Measurements from ENCODE around the gene LMF1. TPM values are rescaled to one million over a fixed set of nuclear protein-coding genes. Genes with fewer than 3 reads are reported as not detected.

LMF1 gene
- total and polyA plus RNA-seq, 3 donors from 2014 or later = 12.5 to 83.4 (median 66.6) TPM

DNA sequence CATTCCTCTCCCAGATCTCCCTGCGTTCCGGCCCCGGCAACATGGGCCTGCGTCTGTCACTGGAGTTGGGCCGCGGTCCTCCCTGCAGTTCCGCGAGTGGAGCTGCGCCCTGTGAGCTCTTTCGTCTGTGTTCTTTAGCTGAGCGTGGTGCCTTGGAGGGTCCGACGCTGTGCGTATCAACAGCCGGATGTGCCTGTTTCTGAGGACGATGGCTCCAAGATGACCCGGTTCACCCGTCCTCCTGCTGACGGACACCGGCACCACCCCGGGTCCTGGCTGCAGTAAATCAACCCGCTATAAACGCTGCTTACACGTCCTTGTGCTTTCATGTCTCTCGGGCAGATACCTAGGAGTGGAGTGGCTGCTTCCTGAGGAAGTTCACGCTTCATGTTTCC lies 125.4 kb downstream of the LMF1 start:
- no peak overlapping the region for H3K4me3 ChIP-seq
- intact Hi-C loops (cut with DNase I; ENCODE audit: low total_unique reads) = no loop called here
- DNase-seq = no peak
- H3K27me3 ChIP-seq = no peaks in the 10 kb centered on the region
- TF ChIP-seq, protein P1, sequence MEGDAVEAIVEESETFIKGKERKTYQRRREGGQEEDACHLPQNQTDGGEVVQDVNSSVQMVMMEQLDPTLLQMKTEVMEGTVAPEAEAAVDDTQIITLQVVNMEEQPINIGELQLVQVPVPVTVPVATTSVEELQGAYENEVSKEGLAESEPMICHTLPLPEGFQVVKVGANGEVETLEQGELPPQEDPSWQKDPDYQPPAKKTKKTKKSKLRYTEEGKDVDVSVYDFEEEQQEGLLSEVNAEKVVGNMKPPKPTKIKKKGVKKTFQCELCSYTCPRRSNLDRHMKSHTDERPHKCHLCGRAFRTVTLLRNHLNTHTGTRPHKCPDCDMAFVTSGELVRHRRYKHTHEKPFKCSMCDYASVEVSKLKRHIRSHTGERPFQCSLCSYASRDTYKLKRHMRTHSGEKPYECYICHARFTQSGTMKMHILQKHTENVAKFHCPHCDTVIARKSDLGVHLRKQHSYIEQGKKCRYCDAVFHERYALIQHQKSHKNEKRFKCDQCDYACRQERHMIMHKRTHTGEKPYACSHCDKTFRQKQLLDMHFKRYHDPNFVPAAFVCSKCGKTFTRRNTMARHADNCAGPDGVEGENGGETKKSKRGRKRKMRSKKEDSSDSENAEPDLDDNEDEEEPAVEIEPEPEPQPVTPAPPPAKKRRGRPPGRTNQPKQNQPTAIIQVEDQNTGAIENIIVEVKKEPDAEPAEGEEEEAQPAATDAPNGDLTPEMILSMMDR (IDR thresholded peaks at IDR 0.05) = no peak
- TF ChIP-seq POLR2A (IDR thresholded peaks at IDR 0.05) = no peak
- H3K36me3 ChIP-seq (ENCODE audit: low read depth, missing control alignments) = no peaks in the 10 kb centered on the region
- no peaks in the 10 kb centered on the region for H3K4me1 ChIP-seq
- WGBS, 2 donors = 69 to 72% methylated on average over 21 to 26 of the region's 26 CpGs
- no peak overlapping the region for H3K27ac ChIP-seq
- H3K9me3 ChIP-seq = no peaks in the 10 kb centered on the region

DNA sequence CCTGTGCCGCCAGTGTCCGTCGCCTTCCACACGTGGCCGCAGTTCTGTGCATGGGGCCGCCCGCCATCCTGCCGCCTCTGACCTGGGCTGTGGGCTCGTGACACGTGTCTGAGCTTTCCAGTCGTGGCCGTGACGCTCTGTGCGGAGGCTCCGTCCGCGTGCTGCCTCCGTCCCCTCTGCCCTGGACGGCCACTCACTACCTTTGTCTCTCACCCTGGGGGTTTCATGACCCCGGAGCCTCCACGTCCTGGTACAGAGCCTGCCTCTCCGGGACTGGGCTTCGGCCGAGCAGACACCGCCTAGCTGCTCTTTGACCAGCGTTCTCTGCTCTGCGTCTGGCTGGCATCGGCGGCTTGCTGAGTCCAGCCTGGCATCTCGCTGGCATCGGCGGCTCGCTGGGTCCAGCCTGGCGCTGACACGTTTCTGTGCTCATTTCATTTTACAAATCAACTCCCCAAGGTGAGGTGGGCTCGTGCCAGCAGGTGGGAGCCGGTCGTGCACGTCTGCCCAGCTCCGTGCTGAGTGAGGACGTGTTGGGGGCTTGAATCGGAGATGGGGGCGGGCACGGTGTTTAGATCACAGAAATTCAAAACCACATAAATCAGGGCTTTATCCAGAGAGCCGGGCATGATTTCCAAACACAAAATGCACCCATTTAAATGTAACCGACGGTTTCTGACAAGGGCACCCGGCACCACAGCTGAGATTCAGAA lies 126.0 kb downstream of the LMF1 start:
- intact Hi-C loops (cut with DNase I; ENCODE audit: low total_unique reads) = no loop called here
- WGBS, 2 donors = 92 to 93% methylated on average over 46 to 48 of the region's 48 CpGs
- no peak overlapping the region for H3K27ac ChIP-seq
- no peaks in the 10 kb centered on the region for H3K9me3 ChIP-seq
- TF ChIP-seq, protein P1 (IDR thresholded peaks at IDR 0.05) = no peak
- TF ChIP-seq POLR2A (IDR thresholded peaks at IDR 0.05) = no peak
- no peaks in the 10 kb centered on the region for H3K4me1 ChIP-seq
- no peak for DNase-seq
- no peak overlapping the region for H3K4me3 ChIP-seq
- no peaks in the 10 kb centered on the region for H3K27me3 ChIP-seq
- H3K36me3 ChIP-seq (ENCODE audit: low read depth, missing control alignments) = no peaks in the 10 kb centered on the region

DNA sequence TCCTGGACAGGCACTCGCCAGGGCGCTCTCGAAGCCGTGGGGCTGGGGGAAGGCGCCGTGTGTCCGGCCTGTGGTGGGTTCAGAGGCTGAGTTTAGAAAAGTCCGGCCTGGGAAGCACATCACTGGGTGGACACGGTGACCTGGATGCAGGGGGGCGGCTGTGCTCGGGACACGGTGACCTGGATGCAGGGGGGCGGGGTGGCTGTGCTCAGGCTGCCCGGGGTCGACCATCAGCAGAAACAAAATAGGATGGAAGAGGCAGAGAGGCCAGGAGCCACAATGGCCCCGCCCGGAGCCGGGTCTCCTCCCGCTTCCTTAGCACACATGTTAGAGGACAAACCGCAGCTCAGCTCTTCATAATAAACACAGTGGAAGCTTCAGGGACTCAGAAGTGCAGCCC lies 127.0 kb downstream of the LMF1 start:
- TF ChIP-seq POLR2A (IDR thresholded peaks at IDR 0.05) = no peak
- TF ChIP-seq, protein P1 (IDR thresholded peaks at IDR 0.05) = no peak
- DNase-seq = no peak
- Histone ChIP-seq H3K4me3 (no peak overlapping the region), H3K27ac (no peak overlapping the region), H3K4me1 (no peaks in the 10 kb centered on the region), H3K36me3 (ENCODE audit: low read depth, missing control alignments) (no peaks in the 10 kb centered on the region), H3K9me3 (no peaks in the 10 kb centered on the region), H3K27me3 (no peaks in the 10 kb centered on the region)
- WGBS, 2 donors = 88 to 93% methylated on average over 20 of the region's 20 CpGs
- intact Hi-C loops (cut with DNase I; ENCODE audit: low total_unique reads) = no loop called here

DNA sequence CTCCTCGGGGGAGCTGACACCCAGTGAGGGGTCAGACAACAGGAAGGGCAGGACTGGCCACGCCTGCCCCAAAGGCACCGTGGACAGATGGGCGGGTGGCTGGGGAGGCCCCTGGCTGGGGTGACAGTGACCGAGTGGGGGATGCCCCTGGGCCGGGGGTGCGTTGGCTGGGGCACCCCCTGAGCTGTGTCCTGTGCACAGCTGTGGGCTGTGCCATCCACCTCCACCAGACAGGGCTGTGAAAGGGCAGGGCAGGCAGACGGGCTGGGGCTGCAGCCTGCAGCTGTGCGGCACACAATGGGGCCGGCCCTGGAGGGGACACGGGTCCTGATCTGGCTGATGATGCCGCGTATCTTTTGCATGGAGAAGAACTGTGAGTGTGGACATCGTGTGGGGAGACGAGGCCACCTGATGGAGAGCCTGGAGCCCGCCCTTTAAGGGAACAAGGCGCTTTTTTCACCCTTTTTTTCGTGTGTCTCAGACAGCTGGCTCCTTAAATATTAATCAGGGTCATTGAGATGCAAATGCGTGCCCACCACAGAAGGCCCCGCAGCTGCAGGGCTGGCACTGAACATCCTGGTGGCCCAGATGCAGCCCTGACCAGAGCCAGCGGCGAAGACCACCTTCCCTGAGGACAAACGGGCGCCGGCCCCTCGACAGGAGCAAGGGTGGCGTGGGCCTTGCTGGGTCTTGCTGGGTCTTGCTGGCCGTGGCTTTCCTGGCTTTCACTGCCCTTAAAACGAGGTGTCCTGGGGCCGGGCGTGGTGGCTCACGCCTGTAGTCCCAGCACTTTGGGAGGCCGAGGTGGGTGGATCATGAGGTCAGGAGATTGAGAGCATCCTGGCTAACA lies 127.8 kb downstream of the LMF1 start:
- Histone ChIP-seq H3K27me3 (no peaks in the 10 kb centered on the region), H3K9me3 (no peaks in the 10 kb centered on the region), H3K4me3 (no peak overlapping the region), H3K27ac (no peak overlapping the region), H3K4me1 (no peaks in the 10 kb centered on the region), H3K36me3 (ENCODE audit: low read depth, missing control alignments) (no peaks in the 10 kb centered on the region)
- no peak for DNase-seq
- intact Hi-C loops (cut with DNase I; ENCODE audit: low total_unique reads) = no loop called here
- 86 to 89% methylated on average over 25 to 30 of the region's 33 CpGs for WGBS, 2 donors
- no peak for TF ChIP-seq POLR2A (IDR thresholded peaks at IDR 0.05)
- TF ChIP-seq, protein P1 (IDR thresholded peaks at IDR 0.05) = no peak
